Erythroblast (primary cell): ENCODE data around the gene TUBG2.

Source experiments
- GATA1 ChIP-seq: IDR thresholded peaks from 2 replicates; pipeline ENCODE4 v1.6.1; 2011; ENCODE audit warnings: low read depth, mild to moderate bottlenecking, control low read depth, low read length, moderate library complexity
- POLR2A ChIP-seq: IDR thresholded peaks from 2 replicates; pipeline ENCODE4 v1.6.1; 2011; ENCODE audit warnings: mild to moderate bottlenecking, low read length

DNA sequence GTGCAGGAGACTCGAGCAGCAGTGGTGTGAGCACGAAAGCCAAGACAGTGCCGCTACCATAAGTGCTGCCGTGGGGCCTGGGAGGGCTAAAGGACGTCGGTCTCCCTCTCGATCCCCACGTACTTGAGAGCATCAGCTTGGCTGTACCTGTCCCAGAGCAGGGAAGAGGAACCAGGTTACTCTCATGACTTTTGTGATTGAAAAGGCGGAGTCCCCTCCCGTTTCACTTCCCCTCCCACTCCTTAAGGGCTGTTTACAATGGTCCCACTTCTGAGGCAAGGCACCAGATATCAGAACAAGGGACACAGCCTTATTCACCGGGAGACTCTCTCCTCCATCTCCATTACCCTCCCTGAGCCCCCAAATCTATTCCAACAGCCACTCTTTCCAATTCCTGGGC, 43.4 kb downstream of the TUBG2 start:
- TF ChIP-seq POLR2A, result no peak
- no peak for TF ChIP-seq GATA1
